ENCODE measurements around the gene SLC8A3.

DNA sequence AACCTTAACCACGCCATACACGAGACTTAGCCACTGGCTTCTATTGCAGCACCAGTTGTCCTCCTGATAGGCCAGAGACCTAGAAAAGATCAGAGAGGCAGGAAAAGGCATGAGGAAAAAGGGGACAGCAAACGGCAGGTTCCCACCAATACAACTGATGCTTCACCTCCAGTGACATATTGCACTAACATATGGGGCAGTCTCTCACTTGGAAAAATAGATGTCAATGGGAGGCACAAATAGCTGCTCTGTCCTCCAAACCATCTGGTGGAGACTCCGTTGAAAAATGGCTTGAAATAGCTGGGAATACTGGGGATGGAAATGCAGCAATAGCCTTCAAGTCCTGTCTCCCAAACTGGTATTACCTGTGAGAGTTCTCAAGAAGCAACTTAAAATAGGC, 20.3 kb downstream of the SLC8A3 start:
- TF ChIP-seq RAD21 (IDR thresholded peaks at IDR 0.05; ENCODE audit: low read depth) (no peak), POLR2AphosphoS5 (IDR thresholded peaks at IDR 0.05; ENCODE audit: low read depth, low read length) (no peak), SIN3A (IDR thresholded peaks at IDR 0.05; ENCODE audit: low read depth) (no peak)
- TF ChIP-seq, protein P1, sequence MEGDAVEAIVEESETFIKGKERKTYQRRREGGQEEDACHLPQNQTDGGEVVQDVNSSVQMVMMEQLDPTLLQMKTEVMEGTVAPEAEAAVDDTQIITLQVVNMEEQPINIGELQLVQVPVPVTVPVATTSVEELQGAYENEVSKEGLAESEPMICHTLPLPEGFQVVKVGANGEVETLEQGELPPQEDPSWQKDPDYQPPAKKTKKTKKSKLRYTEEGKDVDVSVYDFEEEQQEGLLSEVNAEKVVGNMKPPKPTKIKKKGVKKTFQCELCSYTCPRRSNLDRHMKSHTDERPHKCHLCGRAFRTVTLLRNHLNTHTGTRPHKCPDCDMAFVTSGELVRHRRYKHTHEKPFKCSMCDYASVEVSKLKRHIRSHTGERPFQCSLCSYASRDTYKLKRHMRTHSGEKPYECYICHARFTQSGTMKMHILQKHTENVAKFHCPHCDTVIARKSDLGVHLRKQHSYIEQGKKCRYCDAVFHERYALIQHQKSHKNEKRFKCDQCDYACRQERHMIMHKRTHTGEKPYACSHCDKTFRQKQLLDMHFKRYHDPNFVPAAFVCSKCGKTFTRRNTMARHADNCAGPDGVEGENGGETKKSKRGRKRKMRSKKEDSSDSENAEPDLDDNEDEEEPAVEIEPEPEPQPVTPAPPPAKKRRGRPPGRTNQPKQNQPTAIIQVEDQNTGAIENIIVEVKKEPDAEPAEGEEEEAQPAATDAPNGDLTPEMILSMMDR (IDR thresholded peaks at IDR 0.05 in 2 of 3, conservative IDR thresholded peaks at IDR 0.05 in 1 of 3; ENCODE audit: borderline replicate concordance in 1 of 3, insufficient read depth in 1 of 3, low read depth in 2 of 3, low read length in 2 of 3), result no peak
